Activated CD8-positive, alpha-beta T cell treated with anti-CD3 and anti-CD28 coated beads for 36 hours (primary cell): ENCODE results near the gene AGO3. TPM values are rescaled to one million over a fixed set of nuclear protein-coding genes. Genes with fewer than 3 reads are reported as not detected.
A peak's percentile ranks its signal among the peaks of the same experiment; 100 is the strongest.

Experiments used
- ATAC-seq: fragments of 200-7000 bp; cut with Tn5 transposase; one replicate; pipeline ENCODE4 v1.10.0; 2021; ENCODE audit warnings: mild to moderate bottlenecking, moderate library complexity
- CTCF ChIA-PET: fragments of 350-600 bp; sonication (Branson Sonifier 250); formaldehyde crosslinking; loops from one replicate; lab custom pipeline; 2021; ENCODE audit warnings: antibody characterized with exemption; lab: Charles Lee
- POLR2A ChIA-PET: fragments of 350-600 bp; sonication (Branson Sonifier 250); formaldehyde crosslinking; loops from one replicate; lab custom pipeline; 2021; ENCODE audit warnings: antibody characterized with exemption; lab: Charles Lee
- DNase-seq: peaks from one replicate; pipeline ENCODE4 v3.0.0-alpha.2; 2020
- H3K27ac Mint-ChIP-seq: one replicate; pipeline ENCODE4 v1.8.0; 2021; ENCODE audit warnings: mild to moderate bottlenecking, mixed read lengths
- H3K27me3 Mint-ChIP-seq: one replicate; pipeline ENCODE4 v1.8.0; 2021; ENCODE audit warnings: mixed read lengths
- H3K36me3 Mint-ChIP-seq: one replicate; pipeline ENCODE4 v1.8.0; 2021; ENCODE audit warnings: low read depth, mixed read lengths
- H3K4me1 Mint-ChIP-seq: one replicate; pipeline ENCODE4 v1.8.0; 2021; ENCODE audit warnings: low read depth, mixed read lengths
- H3K4me3 Mint-ChIP-seq: one replicate; pipeline ENCODE4 v1.8.0; 2021; ENCODE audit warnings: mild to moderate bottlenecking, moderate library complexity, mixed read lengths
- H3K9me3 Mint-ChIP-seq: one replicate; pipeline ENCODE4 v1.8.0; 2021; ENCODE audit warnings: mixed read lengths
- intact Hi-C: fragments of 100-400 bp; cut with micrococcal nuclease; formaldehyde crosslinking; loops from one replicate; pipeline ENCODE4 v1.10.0; 2022
- total RNA-seq, 2 experiments: library from RNA; stranded (reverse); gene quantifications; one replicate each; pipeline ENCODE4 v1.2.3, GENCODE V29; 2021
- TF ChIP-seq, protein P1 (sequence below): fragments of 200-600 bp; IDR thresholded peaks from one replicate; pipeline ENCODE4 v1.8.0; 2022; ENCODE audit warnings: antibody characterized with exemption, mild to moderate bottlenecking

Gene AGO3
- total RNA-seq, 2 experiments from 2014 or later = 27.7 to 30.0 TPM

DNA sequence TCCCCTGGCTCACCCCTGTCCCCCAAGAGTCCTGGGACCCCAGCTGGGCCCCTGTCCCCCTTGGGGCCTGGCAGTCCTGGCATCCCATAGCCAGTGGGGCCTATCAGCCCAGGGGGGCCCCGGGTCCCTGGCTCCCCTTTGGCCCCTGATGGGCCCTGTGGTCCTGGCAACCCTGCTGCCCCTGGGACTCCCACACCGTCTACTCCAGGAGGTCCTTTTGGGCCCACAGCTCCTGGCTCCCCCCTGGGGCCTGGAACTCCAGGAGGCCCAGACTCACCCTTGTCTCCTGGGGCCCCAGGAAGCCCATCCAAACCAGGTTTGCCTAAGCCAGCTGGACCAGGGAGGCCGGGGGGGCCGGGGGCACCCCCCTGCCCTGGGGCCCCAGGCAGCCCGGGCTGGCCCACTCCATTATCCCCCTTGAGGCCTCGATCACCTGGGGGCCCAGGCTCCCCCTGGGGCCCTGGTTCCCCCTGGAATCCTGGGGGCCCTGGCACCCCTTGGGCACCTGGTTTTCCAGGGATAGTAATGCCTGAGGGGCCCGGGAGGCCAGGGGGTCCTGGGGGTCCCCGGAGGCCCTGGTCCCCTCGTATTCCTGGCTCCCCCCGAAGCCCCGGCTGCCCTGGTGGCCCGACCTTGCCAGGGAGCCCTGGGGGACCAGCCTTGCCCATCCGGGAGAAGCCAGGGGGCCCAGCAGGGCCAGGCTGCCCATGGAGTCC, 167.9 kb downstream of the AGO3 start:
- TF ChIP-seq, protein P1, sequence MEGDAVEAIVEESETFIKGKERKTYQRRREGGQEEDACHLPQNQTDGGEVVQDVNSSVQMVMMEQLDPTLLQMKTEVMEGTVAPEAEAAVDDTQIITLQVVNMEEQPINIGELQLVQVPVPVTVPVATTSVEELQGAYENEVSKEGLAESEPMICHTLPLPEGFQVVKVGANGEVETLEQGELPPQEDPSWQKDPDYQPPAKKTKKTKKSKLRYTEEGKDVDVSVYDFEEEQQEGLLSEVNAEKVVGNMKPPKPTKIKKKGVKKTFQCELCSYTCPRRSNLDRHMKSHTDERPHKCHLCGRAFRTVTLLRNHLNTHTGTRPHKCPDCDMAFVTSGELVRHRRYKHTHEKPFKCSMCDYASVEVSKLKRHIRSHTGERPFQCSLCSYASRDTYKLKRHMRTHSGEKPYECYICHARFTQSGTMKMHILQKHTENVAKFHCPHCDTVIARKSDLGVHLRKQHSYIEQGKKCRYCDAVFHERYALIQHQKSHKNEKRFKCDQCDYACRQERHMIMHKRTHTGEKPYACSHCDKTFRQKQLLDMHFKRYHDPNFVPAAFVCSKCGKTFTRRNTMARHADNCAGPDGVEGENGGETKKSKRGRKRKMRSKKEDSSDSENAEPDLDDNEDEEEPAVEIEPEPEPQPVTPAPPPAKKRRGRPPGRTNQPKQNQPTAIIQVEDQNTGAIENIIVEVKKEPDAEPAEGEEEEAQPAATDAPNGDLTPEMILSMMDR = no peak
- intact Hi-C loops = loop anchor here (10.0 kb wide), 1 partner anchor 186 kb away; no protein-coding TSS in a partner anchor
- DNase-seq = no peak
- CTCF ChIA-PET = interaction anchor here (2.7 to 6.9 kb wide), 2 partner anchors 35 to 51 kb away, joined by 12 to 71 read pairs; partner anchors contain the start of gene TRAPPC3
- no peak overlapping the region for H3K27ac Mint-ChIP-seq
- no peak for ATAC-seq
- H3K9me3 Mint-ChIP-seq = no peaks in the 10 kb centered on the region
- H3K36me3 Mint-ChIP-seq = peaks cover under 1% of the 10 kb centered on the region
- POLR2A ChIA-PET = no interaction called here
- H3K27me3 Mint-ChIP-seq = no peaks in the 10 kb centered on the region
- H3K4me3 Mint-ChIP-seq = no peak overlapping the region
- peaks cover 6% of the 10 kb centered on the region for H3K4me1 Mint-ChIP-seq

DNA sequence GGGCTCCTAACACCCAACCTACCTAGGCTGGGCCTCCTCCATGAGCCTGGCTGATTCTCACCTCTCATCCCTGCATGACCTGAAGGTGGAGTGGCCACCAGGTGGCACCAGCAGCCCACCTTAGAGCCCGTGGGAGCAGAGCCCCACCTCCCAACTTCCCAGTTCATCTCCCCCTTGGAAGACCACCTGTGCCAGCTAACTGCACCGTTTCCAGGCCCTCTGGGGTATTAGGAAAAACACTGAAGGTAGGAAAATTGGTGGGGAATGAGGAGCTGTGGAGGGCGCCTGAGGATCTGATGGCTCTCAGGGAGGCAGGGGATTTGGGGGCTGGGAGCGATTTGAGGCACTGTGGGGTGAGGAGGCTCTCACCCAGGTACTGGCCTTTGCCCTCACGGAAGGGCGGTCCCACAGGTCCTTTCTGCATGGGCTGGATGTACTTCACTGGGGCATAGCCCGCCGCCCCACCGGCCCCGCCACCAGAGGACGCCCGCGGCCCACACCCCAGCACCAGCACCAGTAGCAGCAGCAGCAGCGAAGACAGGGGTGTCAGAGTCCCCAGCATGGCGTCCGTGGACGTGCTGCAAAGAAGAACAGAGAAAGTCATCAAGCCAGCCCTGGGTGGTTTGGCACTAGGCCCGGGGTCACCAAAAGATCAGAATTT, 168.9 kb downstream of the AGO3 start:
- no peaks in the 10 kb centered on the region for H3K27me3 Mint-ChIP-seq
- no peak overlapping the region for H3K27ac Mint-ChIP-seq
- ChIA-PET CTCF (interaction anchor here (0.6 to 4.8 kb wide), 21 partner anchors 10 to 222 kb away, joined by 3 to 86 read pairs (median 4); partner anchors contain the start of gene TRAPPC3), POLR2A (interaction anchor here (1.8 kb wide), 1 partner anchor 35 kb away, joined by 8 read pairs; no protein-coding TSS in a partner anchor)
- DNase-seq (peak; percentile 86), ATAC-seq (peak; percentile 92)
- TF ChIP-seq, protein P1 = peak; percentile 93
- H3K36me3 Mint-ChIP-seq = no peaks in the 10 kb centered on the region
- no peaks in the 10 kb centered on the region for H3K9me3 Mint-ChIP-seq
- H3K4me3 Mint-ChIP-seq = no peak overlapping the region
- H3K4me1 Mint-ChIP-seq = peaks cover 6% of the 10 kb centered on the region
- intact Hi-C loops = loop anchor here (2.0 to 10.0 kb wide), 2 partner anchors 35 to 185 kb away; no protein-coding TSS in a partner anchor

DNA sequence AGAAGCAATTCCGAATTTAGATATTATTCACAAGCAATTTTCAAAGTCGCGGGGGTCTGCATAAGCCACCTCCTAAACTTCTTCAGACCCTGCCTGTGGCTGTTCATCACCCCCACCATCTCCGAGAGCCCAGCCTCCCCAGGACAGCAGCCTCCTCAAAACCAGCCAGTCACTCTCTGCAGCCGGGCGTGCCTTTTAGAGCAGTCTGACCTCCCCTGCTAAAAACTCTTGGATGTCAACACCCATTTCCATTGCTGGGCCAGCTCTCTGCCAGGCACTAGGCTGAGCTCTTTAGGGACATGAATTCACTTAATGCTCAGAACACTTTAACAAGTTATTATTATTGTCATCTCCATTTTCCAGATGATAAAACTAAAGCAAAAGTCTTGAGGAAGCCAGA, 169.5 kb downstream of the AGO3 start:
- Mint-ChIP-seq H3K27ac (no peak overlapping the region), H3K9me3 (no peaks in the 10 kb centered on the region), H3K36me3 (no peaks in the 10 kb centered on the region), H3K27me3 (no peaks in the 10 kb centered on the region), H3K4me1 (peaks cover 6% of the 10 kb centered on the region), H3K4me3 (no peak overlapping the region)
- intact Hi-C loops = loop anchor here (2.0 kb wide), 1 partner anchor 34 kb away; no protein-coding TSS in a partner anchor
- ATAC-seq (no peak), DNase-seq (no peak)
- CTCF ChIA-PET = interaction anchor here (0.6 to 4.8 kb wide), 22 partner anchors 9 to 222 kb away, joined by 3 to 86 read pairs (median 4); partner anchors contain the start of gene TRAPPC3
- TF ChIP-seq, protein P1 = no peak
- POLR2A ChIA-PET = interaction anchor here (1.8 kb wide), 1 partner anchor 34 kb away, joined by 8 read pairs; no protein-coding TSS in a partner anchor

DNA sequence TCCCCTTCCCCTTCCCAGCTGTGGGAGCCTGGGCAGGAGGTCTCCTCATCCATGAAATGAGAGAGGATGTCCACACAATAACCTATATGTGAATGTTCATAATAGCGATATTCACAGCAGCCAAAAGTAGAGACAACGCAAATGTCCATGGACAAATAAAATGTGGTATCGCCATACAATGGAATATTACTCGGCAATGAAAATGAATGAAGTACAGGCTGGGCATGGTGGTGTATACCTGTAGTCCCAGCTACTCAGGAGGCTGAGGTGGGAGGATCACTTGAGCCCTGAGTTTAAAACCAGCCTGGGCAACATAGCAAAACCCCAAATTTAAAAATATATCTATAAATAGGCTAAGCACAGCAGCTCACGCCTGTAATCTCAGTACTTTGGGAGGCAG, 170.6 kb downstream of the AGO3 start:
- intact Hi-C loops = loop anchor here (2.0 kb wide), 1 partner anchor 33 kb away; no protein-coding TSS in a partner anchor
- H3K4me1 Mint-ChIP-seq = peaks cover 6% of the 10 kb centered on the region
- no peak for DNase-seq
- no peaks in the 10 kb centered on the region for H3K9me3 Mint-ChIP-seq
- ChIA-PET CTCF (interaction anchor here (1.2 to 4.8 kb wide), 4 partner anchors 15 to 86 kb away, joined by 3 to 86 read pairs (median 14); no protein-coding TSS in a partner anchor), POLR2A (interaction anchor here (0.6 to 1.1 kb wide), 2 partner anchors 31 to 156 kb away, joined by 3 to 4 read pairs; no protein-coding TSS in a partner anchor)
- no peak overlapping the region for H3K4me3 Mint-ChIP-seq
- no peak overlapping the region for H3K27ac Mint-ChIP-seq
- H3K27me3 Mint-ChIP-seq = no peaks in the 10 kb centered on the region
- TF ChIP-seq, protein P1 = no peak
- ATAC-seq = no peak
- H3K36me3 Mint-ChIP-seq = no peaks in the 10 kb centered on the region
